Hematopoietic multipotent progenitor cell treated with erythropoietin and hydrocortisone succinate and interleukin-3 and kit ligand, for 4 days (in vitro differentiated cells): ENCODE results near the gene HIC2.
A peak's percentile ranks its signal among the peaks of the same experiment; 100 is the strongest.
"Not testable (repeated sequence)": the region's sequence is repeated elsewhere in the genome, so short reads cannot be mapped to it uniquely, and the experiment has no call there.

ENCODE experiments used
- DNase-seq: peaks from one replicate; pipeline ENCODE4 v3.0.0-alpha.2; 2015

Gene HIC2

GRCh38 chr22:21450320-21450831 is 33.2 kb downstream of the HIC2 start:
- no peak for DNase-seq

- no peak for DNase-seq
Observed at GRCh38 chr22:21450858-21451353, 33.7 kb downstream of the HIC2 start.

DNA sequence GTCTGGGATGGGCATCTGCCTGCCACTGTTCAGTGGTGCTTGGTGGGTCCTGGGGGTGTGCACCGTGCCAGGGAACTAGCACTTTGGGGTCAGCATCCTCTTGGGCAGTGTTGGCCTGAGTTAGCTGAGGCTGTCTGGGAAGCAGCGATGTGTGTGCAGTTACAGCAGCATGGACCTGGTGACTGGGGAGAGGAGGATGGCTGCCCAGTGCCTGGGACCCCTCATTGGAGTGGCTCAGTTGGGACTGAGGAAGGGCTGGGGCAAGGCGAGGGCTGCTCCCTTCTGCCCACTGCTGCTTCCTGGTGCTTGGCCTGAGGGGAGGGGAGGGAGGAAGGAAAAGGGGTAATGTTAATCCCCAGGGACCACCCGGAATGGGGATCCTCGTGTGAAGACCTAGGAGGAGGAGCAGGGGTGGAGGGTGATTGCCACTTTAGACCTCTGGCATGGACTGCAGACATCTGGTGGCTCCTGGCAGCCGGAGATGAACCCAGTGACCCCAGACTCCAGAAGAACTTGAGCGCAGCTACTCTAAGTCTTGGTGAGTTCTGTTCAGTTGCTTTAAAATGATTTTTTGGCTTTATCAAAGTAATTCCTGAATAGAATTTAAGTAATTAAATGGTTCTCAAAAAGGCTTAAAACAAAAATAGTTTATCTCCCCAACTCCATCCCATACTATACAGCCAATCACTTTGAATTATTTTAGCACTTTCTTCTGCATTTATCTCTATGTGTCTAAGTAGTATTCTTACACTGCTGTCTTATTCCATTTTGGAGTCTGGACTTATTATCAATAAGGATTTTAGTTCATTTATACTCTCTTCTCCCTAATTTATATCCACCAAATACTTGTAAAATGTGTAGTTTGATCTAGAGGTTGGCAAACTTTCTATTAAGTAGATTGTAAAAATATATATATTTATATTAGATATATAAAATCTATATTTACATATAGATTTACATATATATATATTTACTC is 34.7 kb downstream of the HIC2 start:
- no peak for DNase-seq

- not testable (repeated sequence) for DNase-seq
Observed at GRCh38 chr22:21452666-21453065, 35.5 kb downstream of the HIC2 start.

DNA sequence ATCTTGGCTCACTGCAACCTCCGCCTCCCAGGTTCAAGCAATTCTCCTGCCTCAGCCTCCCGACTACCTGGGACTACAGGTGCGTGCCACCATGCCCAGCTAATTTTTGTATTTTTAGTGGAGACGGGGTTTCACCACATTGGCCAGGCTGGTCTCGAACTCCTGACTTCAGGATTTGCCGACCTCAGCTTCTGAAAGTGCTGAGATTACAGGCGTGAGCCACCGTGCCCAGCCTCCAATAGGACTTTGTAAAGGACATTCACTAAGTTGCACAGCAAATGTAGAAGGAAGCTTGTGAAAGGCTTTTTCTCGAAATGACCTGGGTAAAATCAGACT is 37.8 kb downstream of the HIC2 start:
- DNase-seq, result not testable (repeated sequence)

DNA sequence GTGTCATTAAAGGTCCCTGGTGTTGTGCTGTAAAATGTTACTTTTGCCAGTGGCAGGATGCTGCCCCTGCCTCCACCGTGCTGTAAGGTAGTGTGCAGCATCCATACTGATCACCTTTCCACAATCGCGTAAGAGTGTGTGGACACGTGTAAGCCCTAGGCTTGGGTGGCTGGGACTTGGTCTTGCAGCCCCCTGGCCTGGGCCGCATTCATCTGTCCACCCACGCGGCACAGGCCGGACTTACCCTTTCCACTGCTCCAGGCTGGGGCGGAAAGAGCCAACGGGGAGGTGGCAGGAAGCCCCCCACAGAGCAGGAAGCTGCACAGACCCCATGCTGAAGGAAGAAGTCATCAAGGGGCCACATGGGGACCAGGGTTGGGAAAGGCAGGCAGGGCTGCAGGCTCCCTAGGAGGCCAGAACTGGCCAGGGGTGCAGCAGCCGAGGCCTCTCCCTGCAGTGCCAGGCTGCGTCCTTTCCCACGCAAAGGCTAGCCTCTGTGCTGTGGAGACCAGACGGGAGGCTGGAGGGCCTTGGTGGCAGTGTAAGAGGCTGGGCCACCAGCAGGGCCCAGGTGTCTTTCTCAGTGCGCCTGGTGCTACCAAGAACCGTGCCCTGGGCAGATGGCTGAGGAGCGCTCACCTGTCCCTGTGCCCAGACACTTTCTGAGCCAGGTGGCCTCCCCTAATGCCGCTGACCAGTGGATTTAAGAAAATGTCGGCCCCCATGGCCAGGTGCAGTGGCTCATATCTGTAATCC is 38.3 kb downstream of the HIC2 start:
- no peak for DNase-seq

GRCh38 chr22:21457023-21457787 is 40.0 kb downstream of the HIC2 start:
- no peak for DNase-seq

GRCh38 chr22:21462672-21463071 is 45.5 kb downstream of the HIC2 start:
- not testable (repeated sequence) for DNase-seq

DNA sequence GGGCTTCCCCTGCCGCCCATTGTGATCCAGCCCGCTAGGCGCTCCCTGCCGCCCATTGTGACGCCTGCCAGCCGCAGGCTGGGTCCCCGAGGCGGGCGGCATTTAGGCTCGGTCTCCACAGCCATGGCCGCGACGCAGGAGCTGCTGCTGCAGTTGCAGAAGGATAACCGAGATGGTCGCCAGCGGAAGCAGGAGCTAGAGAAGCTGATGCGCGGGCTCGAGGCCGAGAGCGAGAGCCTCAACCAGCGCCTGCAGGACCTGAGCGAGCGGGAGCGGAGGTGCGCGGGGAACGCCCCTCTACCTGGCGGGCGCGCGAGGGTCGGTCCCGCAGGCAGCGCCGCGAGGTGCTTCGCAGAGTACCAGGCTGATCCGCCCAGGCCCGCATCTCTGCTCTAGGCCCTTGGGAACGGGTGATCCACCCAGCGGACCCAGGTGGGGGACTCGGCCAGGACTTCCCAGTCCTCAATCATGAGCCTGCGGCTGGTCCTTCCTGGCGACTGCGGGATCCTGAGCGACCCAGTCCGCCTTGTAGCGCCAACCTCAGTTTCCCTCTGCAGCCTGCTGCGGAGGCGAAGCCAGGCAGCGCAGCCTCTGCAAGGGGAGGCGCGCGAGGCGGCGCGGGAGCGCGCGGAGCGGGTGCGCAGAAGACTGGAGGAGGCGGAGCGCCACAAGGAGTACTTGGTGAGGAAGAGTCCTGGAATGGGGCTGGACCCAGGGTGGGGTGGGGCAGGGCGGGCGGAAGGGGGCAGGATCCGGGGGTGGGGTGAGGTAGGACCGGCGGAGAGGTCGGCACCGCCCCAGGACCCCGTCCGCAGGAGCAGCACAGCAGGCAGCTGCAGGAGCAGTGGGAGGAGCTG is 50.4 kb downstream of the HIC2 start, which contains the start of gene TMEM191C:
TMEM191C (plus strand) TSS at position 51 of the 857 bp plus-strand sequence; CDS start at position 124, 73 bp downstream.
- not testable (repeated sequence) for DNase-seq

GRCh38 chr22:21468194-21469096 is 51.3 kb downstream of the HIC2 start:
- peak; percentile 94 for DNase-seq

GRCh38 chr22:21469097-21469994 is 52.2 kb downstream of the HIC2 start:
- DNase-seq, result not testable (repeated sequence)

GRCh38 chr22:21472984-21473383 is 55.8 kb downstream of the HIC2 start:
- not testable (repeated sequence) for DNase-seq

GRCh38 chr22:21473664-21474063 is 56.5 kb downstream of the HIC2 start:
- not testable (repeated sequence) for DNase-seq

DNA sequence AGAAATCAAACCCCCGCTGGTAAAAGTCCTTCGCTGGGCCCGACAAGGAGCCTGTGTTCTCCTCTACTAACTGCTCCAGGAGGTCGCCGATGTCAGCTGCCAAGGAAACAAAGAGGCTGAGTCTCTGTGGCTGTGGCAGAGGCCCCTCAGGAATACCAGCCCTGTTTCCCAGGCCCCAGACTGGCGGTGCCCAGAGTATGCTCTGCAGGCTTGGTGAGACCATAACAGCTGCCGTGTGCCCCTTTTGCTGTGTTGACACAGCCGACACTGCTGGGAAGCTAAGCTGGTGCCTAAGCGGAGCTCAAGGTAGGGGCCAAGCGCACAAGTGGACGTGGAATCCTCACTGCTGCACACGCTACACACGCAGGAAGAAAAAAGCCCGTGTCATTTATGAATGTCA is 66.9 kb downstream of the HIC2 start:
- DNase-seq, result not testable (repeated sequence)

- not testable (repeated sequence) for DNase-seq
Observed at GRCh38 chr22:21487723-21488122, 70.6 kb downstream of the HIC2 start.

GRCh38 chr22:21489149-21489680 is 72.0 kb downstream of the HIC2 start:
- not testable (repeated sequence) for DNase-seq

GRCh38 chr22:21490556-21490955 is 73.4 kb downstream of the HIC2 start:
- DNase-seq, result not testable (repeated sequence)

- not testable (repeated sequence) for DNase-seq
Observed at GRCh38 chr22:21492271-21492670, 75.1 kb downstream of the HIC2 start.
